Heart right ventricle (tissue), 16 donors: ENCODE data around the gene DNAH17. TPM values are rescaled to one million over a fixed set of nuclear protein-coding genes. Genes with fewer than 3 reads are reported as not detected.

Source experiments
- ATAC-seq, 8 donors: fragments of 200-7000 bp; cut with Tn5 transposase; one replicate each; pipeline ENCODE4 v1.9.1; 2020; ENCODE audit warnings: mild to moderate bottlenecking in 8 of 8, moderate library complexity in 8 of 8, moderate number of reproducible peaks in 1 of 8
- DNase-seq, 2 donors: peaks; one replicate each; pipeline ENCODE4 v3.0.0-alpha.2; 2020
- H3K27ac ChIP-seq, 10 donors: fragments of 200-600 bp; sonication (generic) in 2 of 10; one replicate each; pipeline versions ENCODE4 v1.5.0 to v1.8.0; 2020 to 2022; ENCODE audit warnings: mild to moderate bottlenecking in 3 of 10
- H3K27me3 ChIP-seq, 7 donors: fragments of 200-600 bp; one replicate each; pipeline ENCODE4 v1.8.0; 2021 to 2022; ENCODE audit warnings: mild to moderate bottlenecking in 2 of 7
- H3K36me3 ChIP-seq, 9 donors: fragments of 200-600 bp; sonication (generic) in 1 of 9; one replicate each; pipeline versions ENCODE4 v1.5.0 to v1.8.0; 2020 to 2022; ENCODE audit warnings: mild to moderate bottlenecking in 2 of 9
- H3K4me1 ChIP-seq, 9 donors: fragments of 200-600 bp; sonication (generic) in 1 of 9; one replicate each; pipeline versions ENCODE4 v1.5.0 to v1.8.0; 2020 to 2022; ENCODE audit warnings: mild to moderate bottlenecking in 4 of 9
- H3K4me3 ChIP-seq, 10 donors: fragments of 200-600 bp; sonication (generic) in 2 of 10; one replicate each; pipeline versions ENCODE4 v1.5.0 to v1.8.0; 2020 to 2022; ENCODE audit warnings: mild to moderate bottlenecking in 7 of 10, moderate library complexity in 2 of 10
- H3K9me3 ChIP-seq, 11 donors: fragments of 200-600 bp in 10 of 11; sonication (generic) in 2 of 11; one replicate each; pipeline versions ENCODE4 v1.5.0 to v1.8.0; 2013 to 2022; ENCODE audit warnings: mild to moderate bottlenecking in 2 of 11, control low read depth in 1 of 11, moderate library complexity in 1 of 11
- WGBS, 2 donors: extraction: QIAGEN DNeasy Blood & Tissue Kit; methylation state at CpG; one replicate each; pipeline ENCODE4 v1.1.7; 2013; ENCODE audit warnings: inconsistent platforms in 1 of 2; 5-methylcytosine and 5-hydroxymethylcytosine counted together
- intact Hi-C, 10 donors: fragments of 100-400 bp; cut with DNase I; formaldehyde crosslinking; loops; one replicate each; pipeline versions ENCODE4 v1.11.1 to v1.14.2; 2022
- polyA plus RNA-seq, 2 donors: library from polyadenylated mRNA; stranded (reverse); fragments of 200-250 nt; gene quantifications; one replicate each; pipeline ENCODE4 v1.2.3, GENCODE V29; 2013
- total RNA-seq, 10 donors: library from RNA; stranded (reverse); fragmentation: NEBNext Ultra II Directional in 3 of 10; extraction: Animal tissue kit (Norgen Biotek cat#: 25700) in 3 of 10; gene quantifications; one replicate each; pipeline versions ENCODE4 v1.2.1 to v1.2.4, GENCODE V29; 2021 to 2023
- TF ChIP-seq, protein P1 (sequence below), 9 donors: fragments of 200-600 bp; sonication (generic) in 2 of 9; IDR thresholded peaks; one replicate each; pipeline versions ENCODE4 v1.5.0 to v1.8.0; 2021 to 2022; ENCODE audit warnings: antibody characterized with exemption in 9 of 9, mild to moderate bottlenecking in 5 of 9, moderate library complexity in 1 of 9
- donor health status: Arrhythmogenic right ventricular cardiomyopathy.
- donor health status: ischemic (EF 13 %, LVEDD 7.1; RV severe dilation, severe dysfunction).
- donor health status: healthy with polysubstance abuse.
- donor health status: DM: no; HTN: yes; CAD: no.
- donor health status: DM: no; HTN: no; CAD: no.
- donor health status: ischemic (EF 25% LVEDD 6.9; RV normal size, moderate dysfunction).
- donor health status: ischemic (EF 25% LVEDD 5.7; RV mildly dilated, moderate dysfunction).
- donor health status: healthy.
- donor health status: DM: yes; HTN: yes; CAD: no.
- donor health status: Ischemic cardiomyopathy.
- donor health status: ischemic (EF 35%, LVEDD 5.7; RV mildly dilated, moderate dysfunction).
- donor health status: nonischemic (EF 11% LVEDD 7.7; RV severe dilation, severe dysfunction).
- donor health status: DM: yes; HTN: yes; CAD: no.
- donor health status: PGD.
- donor health status: ischemic (EF 29% LVEDD 5.4; RV normal size, mild dysfunction).
- donor health status: nonischemic (EF 23%, LVEDD 6.1; RV moderate dilation, normal function).

Gene DNAH17
- total and polyA plus RNA-seq, 12 donors = 0.05 to 0.30 (median 0.09) TPM; not detected in 4

GRCh38 chr17:78608804-78609186, 31.6 kb upstream of the DNAH17 start:
- peak in 1 of 8 donors; percentile 14 for ATAC-seq
- no peaks in the 10 kb centered on the region for H3K36me3 ChIP-seq

DNA sequence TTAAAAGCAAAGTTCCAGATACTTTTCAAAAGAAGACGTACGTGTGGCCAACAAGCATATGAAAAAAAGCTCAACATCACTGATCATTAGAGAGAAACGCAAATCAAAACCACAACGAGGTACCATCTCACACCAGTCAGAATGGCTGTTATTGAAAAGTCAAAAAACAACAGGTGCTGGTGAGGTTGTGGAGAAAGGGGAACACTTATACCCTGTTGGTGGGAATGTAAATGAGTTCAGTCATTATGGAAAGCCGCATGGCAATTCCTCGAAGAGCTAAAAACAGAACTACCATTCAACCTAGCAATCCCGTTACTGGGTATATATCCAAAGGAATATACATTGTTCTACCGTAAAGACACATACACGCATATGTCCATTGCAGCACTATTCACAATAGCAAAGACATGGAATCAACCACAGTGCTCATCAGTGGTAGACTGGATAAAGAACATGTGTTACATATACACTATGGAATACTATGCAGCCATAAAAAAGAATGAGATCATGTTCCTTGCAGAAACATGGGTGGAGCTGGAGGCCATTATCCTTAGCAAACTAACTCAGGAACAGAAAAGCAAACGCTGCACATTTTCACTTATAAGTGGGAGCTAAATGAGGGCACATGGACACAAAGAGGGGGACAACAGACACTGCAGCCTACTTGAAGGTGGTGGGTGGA, 31.1 kb upstream of the DNAH17 start:
- WGBS, 2 donors = 96 to 97% methylated on average over 10 of the region's 10 CpGs
- Histone ChIP-seq H3K27ac (peak overlapping the region in 1 of 10 donors; percentile 15), H3K4me3 (no peak overlapping the region), H3K9me3 (peaks cover 0 to 6% (median 0%) of the 10 kb centered on the region in 11 donors), H3K27me3 (peaks cover 0 to 19% (median 0%) of the 10 kb centered on the region in 7 donors), H3K4me1 (peaks cover 0 to 16% (median 0%) of the 10 kb centered on the region in 9 donors), H3K36me3 (no peaks in the 10 kb centered on the region)
- TF ChIP-seq, protein P1, sequence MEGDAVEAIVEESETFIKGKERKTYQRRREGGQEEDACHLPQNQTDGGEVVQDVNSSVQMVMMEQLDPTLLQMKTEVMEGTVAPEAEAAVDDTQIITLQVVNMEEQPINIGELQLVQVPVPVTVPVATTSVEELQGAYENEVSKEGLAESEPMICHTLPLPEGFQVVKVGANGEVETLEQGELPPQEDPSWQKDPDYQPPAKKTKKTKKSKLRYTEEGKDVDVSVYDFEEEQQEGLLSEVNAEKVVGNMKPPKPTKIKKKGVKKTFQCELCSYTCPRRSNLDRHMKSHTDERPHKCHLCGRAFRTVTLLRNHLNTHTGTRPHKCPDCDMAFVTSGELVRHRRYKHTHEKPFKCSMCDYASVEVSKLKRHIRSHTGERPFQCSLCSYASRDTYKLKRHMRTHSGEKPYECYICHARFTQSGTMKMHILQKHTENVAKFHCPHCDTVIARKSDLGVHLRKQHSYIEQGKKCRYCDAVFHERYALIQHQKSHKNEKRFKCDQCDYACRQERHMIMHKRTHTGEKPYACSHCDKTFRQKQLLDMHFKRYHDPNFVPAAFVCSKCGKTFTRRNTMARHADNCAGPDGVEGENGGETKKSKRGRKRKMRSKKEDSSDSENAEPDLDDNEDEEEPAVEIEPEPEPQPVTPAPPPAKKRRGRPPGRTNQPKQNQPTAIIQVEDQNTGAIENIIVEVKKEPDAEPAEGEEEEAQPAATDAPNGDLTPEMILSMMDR (IDR thresholded peaks at IDR 0.05) = no peak
- intact Hi-C loops = loop anchor here in 1 of 10 donors (10.0 kb wide), 1 partner anchor 113 kb away; no protein-coding TSS in a partner anchor
- ATAC-seq (no peak), DNase-seq (no peak)

More at GRCh38 chr17:78608804-78609186, 31.6 kb upstream of the DNAH17 start:
- 77 to 83% methylated on average over 8 of the region's 8 CpGs for WGBS, 2 donors
- peak overlapping the region in 1 of 10 donors; percentile 15 for H3K27ac ChIP-seq
- intact Hi-C loops = loop anchor here in 1 of 10 donors (10.0 kb wide), 1 partner anchor 114 kb away; no protein-coding TSS in a partner anchor
- TF ChIP-seq, protein P1 (IDR thresholded peaks at IDR 0.05) = no peak
- no peak overlapping the region for H3K4me3 ChIP-seq
- peaks cover 0 to 6% (median 0%) of the 10 kb centered on the region in 11 donors for H3K9me3 ChIP-seq
- peaks cover 0 to 19% (median 0%) of the 10 kb centered on the region in 7 donors for H3K27me3 ChIP-seq
- no peak for DNase-seq
- H3K4me1 ChIP-seq = peaks cover 0 to 16% (median 0%) of the 10 kb centered on the region in 9 donors

DNA sequence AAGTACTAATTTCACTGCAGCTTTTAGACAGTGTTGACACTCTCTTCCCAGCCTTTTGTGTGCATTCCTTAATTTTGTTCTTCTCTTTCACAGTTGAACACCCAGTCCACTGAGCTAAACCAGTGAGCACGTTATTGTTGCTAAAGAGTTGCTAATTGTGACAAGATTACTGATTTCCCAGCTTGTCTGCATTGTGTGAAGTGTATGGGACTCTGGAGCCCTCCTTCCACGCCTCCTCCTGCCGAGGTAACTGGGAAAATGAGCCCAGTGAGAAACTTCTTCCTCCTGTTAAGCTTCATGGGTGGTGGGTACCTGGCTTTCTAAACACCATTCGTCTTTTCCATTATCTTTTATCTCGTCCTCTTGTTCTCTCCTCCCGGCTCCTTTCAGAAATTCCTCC, 29.8 kb upstream of the DNAH17 start:
- intact Hi-C loops = loop anchor here in 1 of 10 donors (10.0 kb wide), 1 partner anchor 112 kb away; no protein-coding TSS in a partner anchor
- Histone ChIP-seq H3K27ac (no peak overlapping the region), H3K4me3 (no peak overlapping the region), H3K4me1 (peaks cover 0 to 11% (median 0%) of the 10 kb centered on the region in 9 donors), H3K9me3 (peaks cover 0 to 6% (median 0%) of the 10 kb centered on the region in 11 donors), H3K36me3 (no peaks in the 10 kb centered on the region), H3K27me3 (peaks cover 0 to 19% (median 0%) of the 10 kb centered on the region in 7 donors)
- DNase-seq (no peak), ATAC-seq (no peak)
- WGBS, 2 donors = 56 to 70% methylated on average over 6 of the region's 6 CpGs
- TF ChIP-seq, protein P1 (IDR thresholded peaks at IDR 0.05) = no peak

GRCh38 chr17:78605886-78606285, 28.7 kb upstream of the DNAH17 start:
- ATAC-seq (no peak), DNase-seq (no peak)
- TF ChIP-seq, protein P1 (IDR thresholded peaks at IDR 0.05) = no peak
- Histone ChIP-seq H3K27ac (no peak overlapping the region), H3K9me3 (peaks cover 0 to 6% (median 0%) of the 10 kb centered on the region in 11 donors), H3K4me1 (no peaks in the 10 kb centered on the region), H3K27me3 (peaks cover 0 to 19% (median 0%) of the 10 kb centered on the region in 7 donors), H3K4me3 (no peak overlapping the region), H3K36me3 (no peaks in the 10 kb centered on the region)
- intact Hi-C loops = loop anchor here in 1 of 10 donors (10.0 kb wide), 1 partner anchor 111 kb away; no protein-coding TSS in a partner anchor
- WGBS, 2 donors = 92% methylated on average over 6 of the region's 6 CpGs
